ENCODE data around the gene PEX19.

GRCh38 chr1:160285506-160285905 is 573 bp upstream of the PEX19 start:
- TF ChIP-seq, protein P1, sequence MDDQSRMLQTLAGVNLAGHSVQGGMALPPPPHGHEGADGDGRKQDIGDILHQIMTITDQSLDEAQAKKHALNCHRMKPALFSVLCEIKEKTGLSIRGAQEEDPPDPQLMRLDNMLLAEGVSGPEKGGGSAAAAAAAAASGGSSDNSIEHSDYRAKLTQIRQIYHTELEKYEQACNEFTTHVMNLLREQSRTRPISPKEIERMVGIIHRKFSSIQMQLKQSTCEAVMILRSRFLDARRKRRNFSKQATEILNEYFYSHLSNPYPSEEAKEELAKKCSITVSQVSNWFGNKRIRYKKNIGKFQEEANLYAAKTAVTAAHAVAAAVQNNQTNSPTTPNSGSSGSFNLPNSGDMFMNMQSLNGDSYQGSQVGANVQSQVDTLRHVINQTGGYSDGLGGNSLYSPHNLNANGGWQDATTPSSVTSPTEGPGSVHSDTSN (IDR thresholded peaks at IDR 0.05): no peak
- no peak for TF ChIP-seq MAX (IDR thresholded peaks at IDR 0.05)
- no peak for TF ChIP-seq EP300 (IDR thresholded peaks at IDR 0.05)
